HFFc6 (cell line): ENCODE data around the gene TMPRSS5. TPM values are rescaled to one million over a fixed set of nuclear protein-coding genes. Genes with fewer than 3 reads are reported as not detected.

Source experiments
- DNase-seq: peaks from one replicate; pipeline ENCODE4 v3.0.0-alpha.2; 2018
- H3K27ac Mint-ChIP-seq: 2 replicates; pipeline ENCODE4 v1.8.0; 2020; ENCODE audit warnings: mild to moderate bottlenecking, mixed read lengths
- H3K27me3 Mint-ChIP-seq: 2 replicates; pipeline ENCODE4 v1.8.0; 2021; ENCODE audit warnings: mild to moderate bottlenecking, moderate library complexity, mixed read lengths; ENCODE audit not compliant: insufficient read depth
- H3K36me3 Mint-ChIP-seq: 2 replicates; pipeline ENCODE4 v1.8.0; 2021; ENCODE audit warnings: low read depth, mixed read lengths
- H3K4me1 Mint-ChIP-seq: 2 replicates; pipeline ENCODE4 v1.8.0; 2020; ENCODE audit warnings: low read depth, mixed read lengths
- H3K4me3 Mint-ChIP-seq: 2 replicates; pipeline ENCODE4 v1.8.0; 2020; ENCODE audit warnings: mild to moderate bottlenecking, moderate library complexity, mixed read lengths
- H3K9me3 Mint-ChIP-seq: 2 replicates; pipeline ENCODE4 v1.8.0; 2020; ENCODE audit warnings: mild to moderate bottlenecking, mixed read lengths
- CTCF ChIP-seq: fragments of 200-600 bp; sonication (generic); IDR thresholded peaks from 2 replicates; pipeline ENCODE4 v1.5.0; 2021; ENCODE audit warnings: antibody characterized with exemption, mild to moderate bottlenecking
- long read RNA-seq: library from polyadenylated mRNA; unstranded; transcript quantifications from one replicate; pipeline ENCODE4 v2.0.0, GENCODE V29; 2019
- total RNA-seq, 6 experiments: library from RNA; stranded (reverse); fragmentation: NEBNext Ultra II Directional; extraction: Animal tissue kit (Norgen Biotek cat#: 25700); gene quantifications; 2 replicates in 1 of 6; 3 replicates in 5 of 6; pipeline ENCODE4 v1.2.3, GENCODE V29; 2021

Gene TMPRSS5
- under 1 TPM in 2 of 6 experiments, not detected in 4; 0.08 to 0.24 TPM for total RNA-seq
- long read RNA-seq: 0 reads

- Mint-ChIP-seq H3K4me3 (no peak within 1 kb of the TSS), H3K36me3 (no peaks in the 10 kb centered on the region), H3K27me3 (peaks cover 3% of the 10 kb centered on the region; the same call in 1 of the 2 replicates), H3K4me1 (no peaks in the 10 kb centered on the region), H3K9me3 (peaks cover 15% of the 10 kb centered on the region), H3K27ac (no peak within 1 kb of the TSS)
- DNase-seq: no peak
- TF ChIP-seq CTCF: no peak
Measured at GRCh38 chr11:113705871-113706655, at the start of gene TMPRSS5. TSS of gene TMPRSS5 (minus strand) at chr11:113706308. CDS start at chr11:113706224, 84 bp downstream.

DNA sequence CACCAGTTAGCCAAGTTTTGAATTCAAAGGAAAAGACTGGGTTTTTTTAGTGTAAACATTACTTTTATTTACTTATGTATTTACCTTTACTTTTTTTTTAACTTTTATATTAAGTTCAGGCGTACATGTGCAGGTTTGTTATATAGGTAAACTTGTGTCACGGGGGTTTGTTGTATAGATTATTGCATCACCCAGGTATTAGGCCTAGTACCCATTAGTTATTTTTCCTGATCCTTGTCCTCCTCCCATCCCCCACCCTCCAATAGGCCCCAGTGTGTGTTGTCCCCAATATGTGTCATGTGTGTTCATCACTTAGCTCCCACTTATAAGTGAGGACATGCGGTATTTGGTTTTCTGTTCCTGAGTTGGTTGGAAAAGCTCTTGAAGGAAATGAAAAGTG lies 46.8 kb upstream of the TMPRSS5 start:
- Mint-ChIP-seq H3K27ac (no peak overlapping the region), H3K27me3 (no peaks in the 10 kb centered on the region)

DNA sequence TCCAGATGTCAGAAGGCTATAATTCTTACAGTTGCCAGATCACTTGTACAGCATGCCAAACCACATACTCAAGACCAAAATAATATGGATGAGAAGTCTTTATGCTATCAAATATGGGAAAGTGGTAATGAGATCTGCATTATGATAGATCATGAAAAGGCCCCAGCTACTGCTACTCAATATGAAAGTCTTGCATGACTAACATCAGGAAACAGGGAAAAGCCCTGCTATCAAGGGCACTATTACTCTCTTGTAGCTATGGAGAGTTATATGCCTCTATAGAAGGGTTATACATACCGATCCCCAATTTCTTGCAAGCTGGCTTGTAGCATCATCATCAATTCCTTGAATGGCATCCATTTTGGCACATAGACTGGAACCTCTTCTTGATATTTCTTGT lies 30.2 kb upstream of the TMPRSS5 start:
- Mint-ChIP-seq H3K27me3 (no peaks in the 10 kb centered on the region), H3K27ac (no peak overlapping the region), H3K36me3 (no peaks in the 10 kb centered on the region), H3K9me3 (no peaks in the 10 kb centered on the region), H3K4me3 (no peak overlapping the region), H3K4me1 (no peaks in the 10 kb centered on the region)
- no peak for TF ChIP-seq CTCF
- no peak for DNase-seq

More for the DNA sequence above, 46.8 kb upstream of the TMPRSS5 start:
- TF ChIP-seq CTCF: no peak
- peaks cover 19% of the 10 kb centered on the region for H3K36me3 Mint-ChIP-seq
- no peaks in the 10 kb centered on the region for H3K4me1 Mint-ChIP-seq
- H3K9me3 Mint-ChIP-seq: no peaks in the 10 kb centered on the region
- H3K4me3 Mint-ChIP-seq: no peak overlapping the region
- DNase-seq: no peak

- no peaks in the 10 kb centered on the region; the same call in 1 of the 2 replicates for H3K27me3 Mint-ChIP-seq
- H3K36me3 Mint-ChIP-seq: no peaks in the 10 kb centered on the region
- H3K4me1 Mint-ChIP-seq: peaks cover 15% of the 10 kb centered on the region
- no peak overlapping the region for H3K27ac Mint-ChIP-seq
- DNase-seq: no peak
- no peaks in the 10 kb centered on the region for H3K9me3 Mint-ChIP-seq
- no peak for TF ChIP-seq CTCF
- H3K4me3 Mint-ChIP-seq: no peak overlapping the region
Measured at GRCh38 chr11:113732092-113732491, 26.0 kb upstream of the TMPRSS5 start.

DNA sequence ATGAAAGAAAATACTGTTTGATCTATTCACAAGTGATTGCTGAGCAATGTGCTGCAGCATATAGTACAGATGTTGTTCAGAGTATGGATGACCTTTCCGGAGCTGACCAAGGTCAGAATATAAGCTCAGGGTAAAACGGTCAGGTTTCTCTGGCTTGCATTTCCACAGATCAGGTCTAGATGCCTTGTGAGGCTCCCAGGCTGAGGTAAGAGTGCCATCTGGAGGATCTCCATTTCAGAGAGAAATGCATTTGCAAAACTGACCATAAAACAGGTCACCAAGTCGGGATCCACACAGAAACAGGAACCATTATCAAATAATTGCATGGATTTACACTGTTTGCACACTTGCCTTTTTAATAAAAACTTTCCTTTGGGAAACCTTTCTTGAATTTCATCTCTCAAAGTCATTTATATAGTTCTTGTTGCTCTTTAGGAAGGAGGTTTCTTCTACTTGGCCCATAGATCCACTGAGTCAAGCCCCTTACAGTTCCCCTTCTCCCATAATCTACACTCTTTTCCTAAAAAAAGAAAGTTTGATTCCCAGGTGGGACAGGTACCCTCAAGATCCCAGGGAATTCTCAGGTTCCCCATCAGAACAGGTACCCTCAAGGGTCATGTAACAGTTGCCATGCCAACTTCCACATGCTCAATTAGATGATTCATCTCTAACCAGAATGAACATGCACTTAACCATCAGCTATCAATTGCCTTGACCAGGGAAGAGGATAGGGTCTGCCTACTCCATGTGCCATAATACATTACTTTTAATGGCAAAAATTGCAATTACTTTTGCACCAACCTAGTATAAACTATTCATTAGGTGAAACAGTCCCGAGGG lies 25.0 kb upstream of the TMPRSS5 start:
- peak; percentile 39 for DNase-seq
- Mint-ChIP-seq H3K27ac (no peak overlapping the region), H3K27me3 (no peaks in the 10 kb centered on the region; the same call in 1 of the 2 replicates), H3K36me3 (no peaks in the 10 kb centered on the region), H3K9me3 (no peaks in the 10 kb centered on the region), H3K4me1 (peaks cover 15% of the 10 kb centered on the region), H3K4me3 (no peak overlapping the region)
- TF ChIP-seq CTCF: peak; percentile 58; the same call in 1 of the 2 replicates
